Spleen (tissue), 11 donors: ENCODE results near the gene RHOC. TPM values are rescaled to one million over a fixed set of nuclear protein-coding genes. Genes with fewer than 3 reads are reported as not detected.

ENCODE experiments used
- DNase-seq: peaks from one replicate; pipeline ENCODE4 v3.0.0-alpha.2; 2020
- H3K27ac ChIP-seq, 8 donors: fragments of 200-600 bp; sonication (generic) in 7 of 8; 1 replicate in 4 of 8; 2 replicates in 4 of 8; pipeline versions ENCODE4 v1.5.0 to v1.8.0; 2016 to 2021; ENCODE audit warnings: inconsistent platforms in 4 of 8, mild to moderate bottlenecking in 4 of 8, moderate library complexity in 1 of 8
- H3K27me3 ChIP-seq, 7 donors: fragments of 200-600 bp; sonication (generic) in 6 of 7; replicated peaks in 1 of 7; 1 replicate in 4 of 7; 2 replicates in 3 of 7; pipeline versions ENCODE4 v1.5.0 to v1.8.0; 2016 to 2021; ENCODE audit warnings: inconsistent platforms in 3 of 7, mild to moderate bottlenecking in 1 of 7
- H3K36me3 ChIP-seq, 6 donors: fragments of 200-600 bp; sonication (generic) in 5 of 6; 1 replicate in 4 of 6; 2 replicates in 2 of 6; pipeline versions ENCODE4 v1.5.0 to v1.8.0; 2016 to 2021; ENCODE audit warnings: inconsistent platforms in 2 of 6
- H3K4me1 ChIP-seq, 6 donors: fragments of 200-600 bp; sonication (generic) in 5 of 6; 1 replicate in 3 of 6; 2 replicates in 3 of 6; pipeline versions ENCODE4 v1.5.0 to v1.8.0; 2016 to 2021; ENCODE audit warnings: inconsistent platforms in 3 of 6
- H3K4me3 ChIP-seq, 8 donors: fragments of 200-600 bp; sonication (generic) in 7 of 8; 1 replicate in 4 of 8; 2 replicates in 4 of 8; pipeline versions ENCODE4 v1.5.0 to v1.8.0; 2016 to 2021; ENCODE audit warnings: inconsistent platforms in 4 of 8, mild to moderate bottlenecking in 4 of 8, moderate library complexity in 2 of 8
- H3K9me3 ChIP-seq, 8 donors: fragments of 200-600 bp; sonication (generic) in 7 of 8; 1 replicate in 4 of 8; 2 replicates in 4 of 8; pipeline versions ENCODE4 v1.5.0 to v1.8.0; 2016 to 2021; ENCODE audit warnings: inconsistent platforms in 4 of 8
- CTCF ChIP-seq, 11 experiments: fragments of 200-600 bp in 7 of 11; fragments of 450-650 bp in 4 of 11; sonication (generic) in 4 of 11; IDR thresholded peaks in 8 of 11; conservative IDR thresholded peaks in 3 of 11; 1 replicate in 7 of 11; 2 replicates in 4 of 11; pipeline versions ENCODE4 v1.4.0 to v1.8.0; 2016 to 2021; ENCODE audit warnings: antibody characterized with exemption in 11 of 11, inconsistent platforms in 4 of 11, mild to moderate bottlenecking in 1 of 11
- POLR2A ChIP-seq, 3 donors: fragments of 450-650 bp; IDR thresholded peaks; one replicate each; pipeline ENCODE4 v1.5.1; 2017; ENCODE audit warnings: antibody characterized with exemption in 3 of 3, mild to moderate bottlenecking in 1 of 3
- POLR2AphosphoS5 ChIP-seq, 3 donors: sonication (generic); formaldehyde crosslinking; IDR thresholded peaks; one replicate each; pipeline ENCODE4 v1.5.1; 2017; ENCODE audit warnings: antibody characterized with exemption in 3 of 3
- WGBS, 5 donors: extraction: QIAGEN DNeasy Blood & Tissue Kit in 3 of 5; methylation state at CpG; one replicate each; pipeline versions ENCODE4 v1.1.5 to v1.1.7; 2013 to 2018; 5-methylcytosine and 5-hydroxymethylcytosine counted together
- intact Hi-C: fragments of 100-400 bp; cut with DNase I; formaldehyde crosslinking; loops from one replicate; pipeline ENCODE4 v1.15.0; 2023; ENCODE audit warnings: low total_unique reads
- polyA plus RNA-seq, 3 donors: library from polyadenylated mRNA; stranded (reverse); fragments of 200-250 nt; gene quantifications; one replicate each; pipeline ENCODE4 v1.2.1, GENCODE V29; 2013
- total RNA-seq, 7 donors: library from RNA; depleted of rRNA in 3 of 7; stranded (reverse); fragments of >200 nt in 3 of 7; fragmentation: NEBNext Ultra II Directional in 4 of 7; extraction: Animal tissue kit (Norgen Biotek cat#: 25700) in 4 of 7; gene quantifications; one replicate each; pipeline versions ENCODE4 v1.1.0 to v1.2.1, GENCODE V29; 2016 to 2021
- donor health status: healthy with polysubstance abuse.
- donor health status: DM: no; HTN: no; CAD: no; lungs with moderate emphysema.
- donor health status: DM: no; HTN: no; CAD: no.
- donor health status: Bipolar disorder and iron deficiency.
- donor health status: healthy.
- donor health status: DM: no; HTN: no; CAD: no.
- donor health status: DM: yes; HTN: yes; CAD: no.

RHOC gene
- total and polyA plus RNA-seq, 10 donors = 120 to 323 (median 203) TPM

GRCh38 chr1:112708002-112708448, 1.1 kb upstream of the RHOC start:
- intact Hi-C loops = loop anchor here (5.0 kb wide), 2 partner anchors 201 to 316 kb away; partner anchors contain the start of gene WNT2B
- H3K27ac ChIP-seq = peak overlapping the region in 3 of 8 donors; percentile 95 to 97 (median 96)
- no peaks in the 10 kb centered on the region for H3K9me3 ChIP-seq
- H3K36me3 ChIP-seq = peaks cover 0 to 12% (median under 1%) of the 10 kb centered on the region in 6 donors
- TF ChIP-seq POLR2AphosphoS5 (IDR thresholded peaks at IDR 0.05) (no peak), CTCF (IDR thresholded peaks at IDR 0.05 in 8 of 11, conservative IDR thresholded peaks at IDR 0.05 in 3 of 11) (no peak), POLR2A (IDR thresholded peaks at IDR 0.05) (no peak)
- no peak overlapping the region for H3K4me3 ChIP-seq
- WGBS, 5 donors = 76 to 85% (median 80%) methylated on average over 6 of the region's 6 CpGs
- peak; percentile 71 for DNase-seq
- H3K27me3 ChIP-seq = peaks cover 0 to 5% (median 0%) of the 10 kb centered on the region in 7 donors
- peaks cover 24 to 49% (median 43%) of the 10 kb centered on the region in 6 donors for H3K4me1 ChIP-seq

GRCh38 chr1:112707221-112708001, 484 bp upstream of the RHOC start:
- Histone ChIP-seq H3K27me3 (peaks cover 0 to 5% (median 0%) of the 10 kb centered on the region in 7 donors), H3K4me1 (peaks cover 31 to 55% (median 49%) of the 10 kb centered on the region in 6 donors), H3K9me3 (no peaks in the 10 kb centered on the region), H3K27ac (peak overlapping the region; percentile 76 to 97 (median 94)), H3K4me3 (peak overlapping the region; percentile 41 to 92 (median 72)), H3K36me3 (peaks cover 0 to 18% (median 5%) of the 10 kb centered on the region in 6 donors)
- WGBS, 5 donors = 7 to 34% (median 13%) methylated on average over 12 to 42 of the region's 42 CpGs
- TF ChIP-seq POLR2AphosphoS5 (IDR thresholded peaks at IDR 0.05) = peak in 2 of 3 donors; percentile 55 to 57
- no peak for TF ChIP-seq POLR2A (IDR thresholded peaks at IDR 0.05)
- TF ChIP-seq CTCF (IDR thresholded peaks at IDR 0.05 in 8 of 11, conservative IDR thresholded peaks at IDR 0.05 in 3 of 11) = peak; percentile 68 to 94 (median 91)
- intact Hi-C loops = loop anchor here (5.0 kb wide), 2 partner anchors 200 to 315 kb away; partner anchors contain the start of gene WNT2B
- peak; percentile 94 for DNase-seq

- H3K27me3 ChIP-seq = peaks cover 0 to 5% (median 0%) of the 10 kb centered on the region in 7 donors
- TF ChIP-seq POLR2A (IDR thresholded peaks at IDR 0.05) = peak in 1 of 3 donors; percentile 85
- no peak for TF ChIP-seq CTCF (IDR thresholded peaks at IDR 0.05 in 8 of 11, conservative IDR thresholded peaks at IDR 0.05 in 3 of 11)
- TF ChIP-seq POLR2AphosphoS5 (IDR thresholded peaks at IDR 0.05) = peak; percentile 76 to 89 (median 89)
- H3K4me3 ChIP-seq = peak overlapping the region; percentile 28 to 92 (median 58)
- 7 to 13% (median 8%) methylated on average over 11 to 13 of the region's 13 CpGs for WGBS, 5 donors
- intact Hi-C loops = loop anchor here (5.0 kb wide), 2 partner anchors 198 to 313 kb away; partner anchors contain the start of gene WNT2B
- DNase-seq = peak; percentile 89
- H3K9me3 ChIP-seq = no peaks in the 10 kb centered on the region
- peaks cover 52 to 79% (median 73%) of the 10 kb centered on the region in 6 donors for H3K4me1 ChIP-seq
- peak overlapping the region; percentile 76 to 97 (median 90) for H3K27ac ChIP-seq
- peaks cover 0 to 39% (median 10%) of the 10 kb centered on the region in 6 donors for H3K36me3 ChIP-seq
These were observed 1.8 kb downstream of the RHOC start for GRCh38 chr1:112704934-112705627.
